Progenitor cell of endocrine pancreas (in vitro differentiated cells): ENCODE measurements around the gene TTLL11. TPM values are rescaled to one million over a fixed set of nuclear protein-coding genes. Genes with fewer than 3 reads are reported as not detected.
"Not testable (repeated sequence)": the region's sequence is repeated elsewhere in the genome, so short reads cannot be mapped to it uniquely, and the experiment has no call there.

Source experiments
- DNase-seq: peaks from one replicate; pipeline ENCODE4 v3.0.0; 2021; ENCODE audit warnings: low spot score; ENCODE audit not compliant: unreplicated experiment
- H3K27ac Mint-ChIP-seq: 2 replicates; pipeline ENCODE4 v1.8.0; 2021; ENCODE audit warnings: mild to moderate bottlenecking, moderate library complexity, mixed read lengths
- H3K27me3 Mint-ChIP-seq: 2 replicates; pipeline ENCODE4 v1.8.0; 2021; ENCODE audit warnings: mixed read lengths
- H3K36me3 Mint-ChIP-seq: 2 replicates; pipeline ENCODE4 v1.8.0; 2022; ENCODE audit warnings: mixed read lengths; ENCODE audit not compliant: insufficient read depth
- H3K4me1 Mint-ChIP-seq: 2 replicates; pipeline ENCODE4 v1.8.0; 2021; ENCODE audit warnings: low read depth, mixed read lengths
- H3K4me3 Mint-ChIP-seq: 2 replicates; pipeline ENCODE4 v1.8.0; 2021; ENCODE audit warnings: low read depth, mild to moderate bottlenecking, moderate library complexity, mixed read lengths
- H3K9me3 Mint-ChIP-seq: 2 replicates; pipeline ENCODE4 v1.8.0; 2021; ENCODE audit warnings: low read depth, mixed read lengths
- CTCF ChIP-seq: fragments of 200-600 bp; sonication (generic); IDR thresholded peaks from one replicate; pipeline ENCODE4 v1.5.0; 2021; ENCODE audit warnings: antibody characterized with exemption, mild to moderate bottlenecking; ENCODE audit not compliant: unreplicated experiment
- total RNA-seq: library from RNA; stranded (reverse); gene quantifications from 2 replicates; pipeline ENCODE4 v1.2.1, GENCODE V29; 2021

Gene TTLL11
- total RNA-seq, 1 donor from 2014 or later = 5.3 TPM

GRCh38 chr9:121896545-121896943 lies 196.6 kb downstream of the TTLL11 start:
- Mint-ChIP-seq H3K4me1 (no peaks in the 10 kb centered on the region), H3K27ac (peak overlapping the region; percentile 49), H3K9me3 (peaks cover 9% of the 10 kb centered on the region), H3K4me3 (no peak overlapping the region), H3K27me3 (no peaks in the 10 kb centered on the region), H3K36me3 (no peaks in the 10 kb centered on the region)
- no peak for DNase-seq
- no peak for TF ChIP-seq CTCF

- TF ChIP-seq CTCF = no peak
- Mint-ChIP-seq H3K27me3 (no peaks in the 10 kb centered on the region), H3K9me3 (peaks cover 9% of the 10 kb centered on the region), H3K36me3 (no peaks in the 10 kb centered on the region), H3K4me1 (no peaks in the 10 kb centered on the region), H3K4me3 (no peak overlapping the region), H3K27ac (peak overlapping the region; percentile 49)
- no peak for DNase-seq
These were observed 197.1 kb downstream of the TTLL11 start for GRCh38 chr9:121895818-121896544.

- peaks cover 2% of the 10 kb centered on the region for H3K27me3 Mint-ChIP-seq
- no peaks in the 10 kb centered on the region for H3K4me1 Mint-ChIP-seq
- no peak overlapping the region for H3K27ac Mint-ChIP-seq
- no peaks in the 10 kb centered on the region for H3K36me3 Mint-ChIP-seq
- no peak for DNase-seq
- no peak overlapping the region for H3K4me3 Mint-ChIP-seq
- H3K9me3 Mint-ChIP-seq = peaks cover 6% of the 10 kb centered on the region
- no peak for TF ChIP-seq CTCF
These were observed 197.8 kb downstream of the TTLL11 start for GRCh38 chr9:121895358-121895757.

- H3K9me3 Mint-ChIP-seq, H3K27ac Mint-ChIP-seq, H3K4me1 Mint-ChIP-seq, DNase-seq, H3K36me3 Mint-ChIP-seq, H3K27me3 Mint-ChIP-seq, H3K4me3 Mint-ChIP-seq: not testable (repeated sequence)
These were observed 198.7 kb downstream of the TTLL11 start for GRCh38 chr9:121894380-121894779.

- Mint-ChIP-seq H3K4me3 (no peak overlapping the region), H3K27ac (no peak overlapping the region), H3K36me3 (no peaks in the 10 kb centered on the region), H3K27me3 (peaks cover 2% of the 10 kb centered on the region), H3K4me1 (no peaks in the 10 kb centered on the region), H3K9me3 (no peaks in the 10 kb centered on the region)
- no peak for TF ChIP-seq CTCF
- DNase-seq = no peak
These were observed 199.3 kb downstream of the TTLL11 start for GRCh38 chr9:121893786-121894185.

GRCh38 chr9:121892706-121893105 lies 200.4 kb downstream of the TTLL11 start:
- Mint-ChIP-seq H3K4me1 (no peaks in the 10 kb centered on the region), H3K27ac (no peak overlapping the region), H3K36me3 (no peaks in the 10 kb centered on the region), H3K27me3 (peaks cover 2% of the 10 kb centered on the region), H3K9me3 (no peaks in the 10 kb centered on the region), H3K4me3 (no peak overlapping the region)
- no peak for DNase-seq
- TF ChIP-seq CTCF = no peak
